Natural killer cell (primary cell): ENCODE results near the gene CACNA1C. TPM values are rescaled to one million over a fixed set of nuclear protein-coding genes. Genes with fewer than 3 reads are reported as not detected.

ENCODE experiments used
- ATAC-seq, 3 donors: fragments of 150-1000 bp in 2 of 3; fragments of 200-7000 bp in 1 of 3; cut with Tn5 transposase; 1 replicate in 1 of 3; 2 replicates in 2 of 3; pipeline ENCODE4 v1.10.0; 2021; ENCODE audit warnings: mild to moderate bottlenecking in 2 of 3, moderate library complexity in 2 of 3
- DNase-seq, 2 donors: peaks; one replicate each; pipeline versions ENCODE4 v3.0.0 to v3.0.0-alpha.2; 2013 to 2021; ENCODE audit warnings: mixed read lengths in 1 of 2
- H3K27ac ChIP-seq: one replicate; pipeline ENCODE4 v1.5.1; 2013; ENCODE audit warnings: mild to moderate bottlenecking, low read length
- H3K27me3 ChIP-seq: one replicate; pipeline ENCODE4 v1.6.1; 2013; ENCODE audit warnings: low read length; ENCODE audit not compliant: control insufficient read depth, insufficient read depth
- H3K36me3 ChIP-seq: one replicate; pipeline ENCODE4 v1.6.1; 2013; ENCODE audit warnings: low read length; ENCODE audit not compliant: control insufficient read depth, insufficient read depth
- H3K4me1 ChIP-seq: one replicate; pipeline ENCODE4 v1.6.1; 2013; ENCODE audit warnings: low read length; ENCODE audit not compliant: control insufficient read depth, insufficient read depth
- H3K4me3 ChIP-seq: one replicate; pipeline ENCODE4 v1.5.1; 2013; ENCODE audit warnings: low read length
- H3K9me3 ChIP-seq: one replicate; pipeline ENCODE4 v1.6.1; 2013; ENCODE audit warnings: low read length; ENCODE audit not compliant: control insufficient read depth, insufficient read depth
- H3K27ac Mint-ChIP-seq, 2 donors: one replicate each; pipeline ENCODE4 v1.8.0; 2022; ENCODE audit warnings: mild to moderate bottlenecking in 2 of 2, mixed read lengths in 2 of 2, moderate library complexity in 1 of 2
- H3K27me3 Mint-ChIP-seq, 2 donors: one replicate each; pipeline ENCODE4 v1.8.0; 2022; ENCODE audit warnings: low read depth in 2 of 2, mixed read lengths in 2 of 2
- H3K36me3 Mint-ChIP-seq: one replicate; pipeline ENCODE4 v1.8.0; 2022; ENCODE audit warnings: mixed read lengths
- H3K4me1 Mint-ChIP-seq, 2 donors: one replicate each; pipeline ENCODE4 v1.8.0; 2022; ENCODE audit warnings: mixed read lengths in 2 of 2
- H3K4me3 Mint-ChIP-seq: one replicate; pipeline ENCODE4 v1.8.0; 2022; ENCODE audit warnings: mild to moderate bottlenecking, moderate library complexity, mixed read lengths
- H3K9me3 Mint-ChIP-seq, 2 donors: one replicate each; pipeline ENCODE4 v1.8.0; 2022; ENCODE audit warnings: mixed read lengths in 2 of 2
- WGBS: methylation state at CpG from one replicate; pipeline ENCODE4 v1.1.7; 2013; ENCODE audit warnings: missing lambda C conversion rate; ENCODE audit not compliant: insufficient coverage; 5-methylcytosine and 5-hydroxymethylcytosine counted together
- intact Hi-C: fragments of 100-400 bp; cut with micrococcal nuclease; formaldehyde crosslinking; loops from one replicate; pipeline ENCODE4 v1.14.2; 2022
- total RNA-seq, 4 donors: library from RNA; stranded (reverse); fragments of 120-200 nt in 1 of 4; gene quantifications; one replicate each; pipeline versions ENCODE4 v1.2.3 to v1.2.4, GENCODE V29; 2013 to 2022
- TF ChIP-seq, protein P1 (sequence below): fragments of 200-600 bp; IDR thresholded peaks from one replicate; pipeline ENCODE4 v1.8.0; 2022; ENCODE audit warnings: antibody characterized with exemption

The CACNA1C gene
- total RNA-seq, 3 donors from 2014 or later (not counting 1 experiment from before 2014, with no cell fraction given), result 0.07 to 0.35 (median 0.08) TPM

DNA sequence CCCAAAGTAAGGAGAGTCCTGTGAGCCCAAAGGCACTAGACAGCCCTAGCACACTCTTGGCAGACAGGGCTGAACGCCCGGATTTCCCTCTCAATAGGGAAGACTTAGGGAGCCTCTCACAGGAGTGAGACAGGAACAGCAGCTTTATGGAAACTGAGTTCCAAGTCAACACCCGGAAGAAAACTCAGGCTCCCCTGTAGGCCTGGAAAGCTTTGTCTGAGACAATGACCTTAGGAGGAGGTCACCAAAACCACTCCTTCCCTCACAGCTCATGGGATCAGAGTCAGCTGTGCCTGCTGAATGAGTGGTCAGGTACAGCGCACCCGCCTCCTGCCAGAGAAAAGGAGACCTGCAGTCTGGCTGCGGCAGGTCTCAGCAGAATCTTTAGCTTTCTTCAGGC lies 229.5 kb downstream of the CACNA1C start:
- Histone ChIP-seq H3K27ac (no peak overlapping the region), H3K36me3 (no peaks in the 10 kb centered on the region), H3K4me1 (no peaks in the 10 kb centered on the region), H3K27me3 (no peaks in the 10 kb centered on the region), H3K9me3 (no peaks in the 10 kb centered on the region), H3K4me3 (no peak overlapping the region)
- ATAC-seq (no peak), DNase-seq (no peak)
- Mint-ChIP-seq H3K36me3 (no peaks in the 10 kb centered on the region), H3K4me3 (no peak overlapping the region), H3K9me3 (no peaks in the 10 kb centered on the region), H3K27me3 (peaks cover 2 to 32% of the 10 kb centered on the region in 2 donors), H3K27ac (no peak overlapping the region), H3K4me1 (no peaks in the 10 kb centered on the region)
- 92% methylated on average over 6 of the region's 6 CpGs for WGBS
- TF ChIP-seq, protein P1, sequence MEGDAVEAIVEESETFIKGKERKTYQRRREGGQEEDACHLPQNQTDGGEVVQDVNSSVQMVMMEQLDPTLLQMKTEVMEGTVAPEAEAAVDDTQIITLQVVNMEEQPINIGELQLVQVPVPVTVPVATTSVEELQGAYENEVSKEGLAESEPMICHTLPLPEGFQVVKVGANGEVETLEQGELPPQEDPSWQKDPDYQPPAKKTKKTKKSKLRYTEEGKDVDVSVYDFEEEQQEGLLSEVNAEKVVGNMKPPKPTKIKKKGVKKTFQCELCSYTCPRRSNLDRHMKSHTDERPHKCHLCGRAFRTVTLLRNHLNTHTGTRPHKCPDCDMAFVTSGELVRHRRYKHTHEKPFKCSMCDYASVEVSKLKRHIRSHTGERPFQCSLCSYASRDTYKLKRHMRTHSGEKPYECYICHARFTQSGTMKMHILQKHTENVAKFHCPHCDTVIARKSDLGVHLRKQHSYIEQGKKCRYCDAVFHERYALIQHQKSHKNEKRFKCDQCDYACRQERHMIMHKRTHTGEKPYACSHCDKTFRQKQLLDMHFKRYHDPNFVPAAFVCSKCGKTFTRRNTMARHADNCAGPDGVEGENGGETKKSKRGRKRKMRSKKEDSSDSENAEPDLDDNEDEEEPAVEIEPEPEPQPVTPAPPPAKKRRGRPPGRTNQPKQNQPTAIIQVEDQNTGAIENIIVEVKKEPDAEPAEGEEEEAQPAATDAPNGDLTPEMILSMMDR, result no peak
- intact Hi-C loops, result no loop called here

DNA sequence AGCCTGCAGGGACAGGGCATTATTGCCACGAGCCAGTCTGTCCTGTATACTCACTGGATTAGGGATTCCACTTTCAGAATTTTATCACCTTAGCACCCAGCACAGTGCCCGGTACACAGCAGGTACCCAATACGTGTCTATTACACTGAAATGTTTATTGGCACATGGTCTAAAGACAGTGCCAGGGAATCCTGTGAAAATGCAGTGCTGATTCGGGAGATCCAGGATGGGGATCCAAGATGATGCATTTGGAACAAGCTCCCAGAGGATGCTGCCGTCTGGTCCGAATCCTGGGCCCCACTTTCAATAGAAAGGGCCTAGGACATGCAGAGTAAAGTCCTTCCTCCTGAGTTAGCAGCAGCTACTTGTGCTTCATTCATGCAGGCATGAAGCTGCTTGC lies 230.7 kb downstream of the CACNA1C start:
- H3K4me3 ChIP-seq, result no peak overlapping the region
- H3K36me3 ChIP-seq, result no peaks in the 10 kb centered on the region
- H3K27ac ChIP-seq, result no peak overlapping the region
- H3K36me3 Mint-ChIP-seq, result no peaks in the 10 kb centered on the region
- no peaks in the 10 kb centered on the region for H3K27me3 ChIP-seq
- H3K4me1 ChIP-seq, result no peaks in the 10 kb centered on the region
- H3K27ac Mint-ChIP-seq, result no peak overlapping the region
- ATAC-seq (no peak), DNase-seq (no peak)
- H3K4me3 Mint-ChIP-seq, result no peak overlapping the region
- H3K9me3 Mint-ChIP-seq, result no peaks in the 10 kb centered on the region
- intact Hi-C loops, result no loop called here
- H3K9me3 ChIP-seq, result no peaks in the 10 kb centered on the region
- 89% methylated on average over 6 of the region's 6 CpGs for WGBS
- peaks cover 2 to 32% of the 10 kb centered on the region in 2 donors for H3K27me3 Mint-ChIP-seq
- no peaks in the 10 kb centered on the region for H3K4me1 Mint-ChIP-seq
- TF ChIP-seq, protein P1, result no peak

DNA sequence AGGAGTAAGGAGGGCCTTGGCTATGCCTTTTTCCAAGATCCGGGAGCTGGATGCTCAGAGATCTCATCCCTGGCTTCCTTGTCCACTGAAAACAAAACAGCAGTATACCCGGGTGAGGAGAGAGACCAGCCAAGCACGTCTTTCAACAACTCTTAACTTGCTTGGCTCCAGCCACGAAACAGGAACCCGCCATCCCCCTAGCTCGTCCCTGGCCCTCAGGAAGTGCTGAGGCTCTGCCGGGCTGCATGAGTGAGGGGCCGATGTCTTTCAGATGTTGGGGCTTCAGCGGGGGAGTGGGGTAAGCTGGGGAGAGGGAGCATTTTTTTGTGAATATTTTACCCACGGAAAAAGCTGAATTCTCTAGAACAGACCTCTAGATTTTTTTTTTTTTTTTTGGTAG lies 231.1 kb downstream of the CACNA1C start:
- no peak overlapping the region for H3K27ac Mint-ChIP-seq
- WGBS, result 17% methylated on average over 9 of the region's 10 CpGs
- no peaks in the 10 kb centered on the region for H3K4me1 ChIP-seq
- no peaks in the 10 kb centered on the region for H3K27me3 ChIP-seq
- DNase-seq, result no peak
- H3K9me3 Mint-ChIP-seq, result no peaks in the 10 kb centered on the region
- H3K4me3 ChIP-seq, result no peak overlapping the region
- TF ChIP-seq, protein P1, result no peak
- H3K27ac ChIP-seq, result no peak overlapping the region
- H3K9me3 ChIP-seq, result no peaks in the 10 kb centered on the region
- H3K36me3 Mint-ChIP-seq, result no peaks in the 10 kb centered on the region
- peaks cover 2 to 32% of the 10 kb centered on the region in 2 donors for H3K27me3 Mint-ChIP-seq
- no peak for ATAC-seq
- H3K36me3 ChIP-seq, result no peaks in the 10 kb centered on the region
- intact Hi-C loops, result no loop called here
- no peak overlapping the region for H3K4me3 Mint-ChIP-seq
- H3K4me1 Mint-ChIP-seq, result no peaks in the 10 kb centered on the region

DNA sequence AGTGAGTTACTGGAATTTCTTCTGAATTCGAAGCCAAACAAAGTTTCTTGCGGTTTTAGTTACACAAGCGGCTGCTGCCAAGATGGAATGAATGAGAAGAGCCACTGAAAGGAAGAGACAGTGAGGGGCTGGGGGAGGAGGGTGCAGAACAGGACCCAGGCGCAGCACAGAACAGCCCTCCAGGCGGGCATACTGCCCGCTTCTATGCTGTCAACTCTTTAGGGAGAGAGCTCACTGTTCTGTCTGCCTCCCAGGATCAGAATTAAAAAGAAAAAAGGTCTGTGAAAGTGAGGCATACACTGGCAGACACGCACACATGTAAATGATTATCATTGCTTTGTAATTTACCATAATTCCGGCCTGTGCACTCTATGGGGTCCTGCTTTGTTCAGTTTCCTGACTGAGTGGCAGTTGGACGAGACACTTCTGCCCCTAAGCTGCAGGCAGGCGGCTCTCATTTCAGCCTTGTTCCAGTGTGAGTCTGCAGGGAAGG lies 231.6 kb downstream of the CACNA1C start:
- no peaks in the 10 kb centered on the region for H3K36me3 Mint-ChIP-seq
- TF ChIP-seq, protein P1, result no peak
- H3K4me3 ChIP-seq, result no peak overlapping the region
- no peaks in the 10 kb centered on the region for H3K9me3 ChIP-seq
- H3K27me3 ChIP-seq, result no peaks in the 10 kb centered on the region
- DNase-seq (no peak), ATAC-seq (peak in 1 of 3 donors; percentile 14)
- 48% methylated on average over 10 of the region's 10 CpGs for WGBS
- no peak overlapping the region for H3K4me3 Mint-ChIP-seq
- H3K4me1 Mint-ChIP-seq, result no peaks in the 10 kb centered on the region
- no peak overlapping the region for H3K27ac Mint-ChIP-seq
- no peaks in the 10 kb centered on the region for H3K36me3 ChIP-seq
- no peaks in the 10 kb centered on the region for H3K9me3 Mint-ChIP-seq
- H3K27me3 Mint-ChIP-seq, result peaks cover 2 to 32% of the 10 kb centered on the region in 2 donors
- intact Hi-C loops, result no loop called here
- no peaks in the 10 kb centered on the region for H3K4me1 ChIP-seq
- no peak overlapping the region for H3K27ac ChIP-seq
